Right atrium auricular region (tissue), 2 donors: ENCODE data around the gene FRMD3. TPM values are rescaled to one million over a fixed set of nuclear protein-coding genes. Genes with fewer than 3 reads are reported as not detected.

ENCODE experiments used
- DNase-seq: peaks from one replicate; pipeline ENCODE4 v3.0.0-alpha.2; 2019; ENCODE audit warnings: low spot score
- H3K27ac ChIP-seq, 2 donors: fragments of 200-600 bp; sonication (generic); 1 replicate in 1 of 2; 2 replicates in 1 of 2; pipeline ENCODE4 v1.5.1; 2016 to 2019
- H3K27me3 ChIP-seq, 2 donors: fragments of 200-600 bp; sonication (generic); one replicate each; pipeline versions ENCODE4 v1.5.1 to v1.6.0; 2017 to 2019
- H3K36me3 ChIP-seq: fragments of 200-600 bp; sonication (generic); one replicate; pipeline ENCODE4 v1.5.1; 2016
- H3K4me1 ChIP-seq, 2 donors: fragments of 200-600 bp; sonication (generic); one replicate each; pipeline versions ENCODE4 v1.5.1 to v1.6.0; 2017 to 2019
- H3K4me3 ChIP-seq, 2 donors: fragments of 200-600 bp; sonication (generic); 1 replicate in 1 of 2; 2 replicates in 1 of 2; pipeline ENCODE4 v1.5.1; 2017 to 2019; ENCODE audit warnings: mild to moderate bottlenecking in 1 of 2, moderate library complexity in 1 of 2
- H3K9me3 ChIP-seq, 2 donors: fragments of 200-600 bp; sonication (generic); one replicate each; pipeline ENCODE4 v1.5.1; 2019
- CTCF ChIP-seq, 2 donors: fragments of 200-600 bp; sonication (generic); IDR thresholded peaks; one replicate each; pipeline ENCODE4 v1.5.1; 2019; ENCODE audit warnings: antibody characterized with exemption in 2 of 2
- total RNA-seq, 2 donors: library from RNA; depleted of rRNA; stranded (reverse); fragments of >200 nt; gene quantifications; one replicate each; pipeline ENCODE4 v1.1.0, GENCODE V29; 2016

The FRMD3 gene
- total RNA-seq, 2 donors from 2014 or later, result 31.4 to 77.5 TPM

- Histone ChIP-seq H3K4me1 (peaks cover 0 to 23% of the 10 kb centered on the region in 2 donors), H3K27ac (peak overlapping the region; percentile 36 to 69), H3K27me3 (no peaks in the 10 kb centered on the region), H3K4me3 (no peak overlapping the region), H3K36me3 (no peaks in the 10 kb centered on the region), H3K9me3 (no peaks in the 10 kb centered on the region)
- DNase-seq, result no peak
- no peak for TF ChIP-seq CTCF (IDR thresholded peaks at IDR 0.05)
Measured at GRCh38 chr9:83281306-83282255, 256.6 kb downstream of the FRMD3 start.

GRCh38 chr9:83280790-83281189 is 257.4 kb downstream of the FRMD3 start:
- Histone ChIP-seq H3K27me3 (no peaks in the 10 kb centered on the region), H3K4me1 (peaks cover 0 to 23% of the 10 kb centered on the region in 2 donors), H3K27ac (peak overlapping the region; percentile 36 to 69), H3K36me3 (no peaks in the 10 kb centered on the region), H3K4me3 (no peak overlapping the region), H3K9me3 (no peaks in the 10 kb centered on the region)
- no peak for TF ChIP-seq CTCF (IDR thresholded peaks at IDR 0.05)
- no peak for DNase-seq

GRCh38 chr9:83280268-83280667 is 257.9 kb downstream of the FRMD3 start:
- H3K27ac ChIP-seq, result no peak overlapping the region
- H3K4me1 ChIP-seq, result peaks cover 0 to 23% of the 10 kb centered on the region in 2 donors
- no peaks in the 10 kb centered on the region for H3K27me3 ChIP-seq
- TF ChIP-seq CTCF (IDR thresholded peaks at IDR 0.05), result no peak
- DNase-seq, result no peak
- no peaks in the 10 kb centered on the region for H3K36me3 ChIP-seq
- H3K4me3 ChIP-seq, result no peak overlapping the region
- H3K9me3 ChIP-seq, result no peaks in the 10 kb centered on the region

- peaks cover 0 to 19% of the 10 kb centered on the region in 2 donors for H3K4me1 ChIP-seq
- H3K27ac ChIP-seq, result no peak overlapping the region
- H3K4me3 ChIP-seq, result no peak overlapping the region
- H3K9me3 ChIP-seq, result no peaks in the 10 kb centered on the region
- TF ChIP-seq CTCF (IDR thresholded peaks at IDR 0.05), result no peak
- no peak for DNase-seq
- H3K27me3 ChIP-seq, result no peaks in the 10 kb centered on the region
- no peaks in the 10 kb centered on the region for H3K36me3 ChIP-seq
Measured at GRCh38 chr9:83274787-83275186, 263.4 kb downstream of the FRMD3 start.

GRCh38 chr9:83271665-83272071 is 266.5 kb downstream of the FRMD3 start:
- DNase-seq, result no peak
- no peaks in the 10 kb centered on the region for H3K27me3 ChIP-seq
- no peaks in the 10 kb centered on the region for H3K36me3 ChIP-seq
- peak overlapping the region in 1 of 2 donors; percentile 45 for H3K27ac ChIP-seq
- peaks cover 0 to 35% of the 10 kb centered on the region in 2 donors for H3K4me1 ChIP-seq
- no peaks in the 10 kb centered on the region for H3K9me3 ChIP-seq
- H3K4me3 ChIP-seq, result no peak overlapping the region
- no peak for TF ChIP-seq CTCF (IDR thresholded peaks at IDR 0.05)
